Stimulated activated effector memory CD8-positive, alpha-beta T cell treated with anti-CD3 and anti-CD28 coated beads, Interleukin-12 subunit alpha, Interleukin-12 subunit beta, amount 100 ng/mL, for 72 hours (primary cell): Measurements from ENCODE around the gene SBNO2.

Experiments
- ATAC-seq: fragments of 150-1000 bp; cut with Tn5 transposase; 2 replicates; pipeline ENCODE4 v1.10.0; 2021
- DNase-seq, 2 donors: peaks; one replicate each; pipeline ENCODE4 v3.0.0; 2021 to 2022; ENCODE audit warnings: low spot score in 2 of 2
- H3K27ac Mint-ChIP-seq: one replicate; pipeline ENCODE4 v1.8.0; 2022; ENCODE audit warnings: mild to moderate bottlenecking, mixed read lengths
- H3K36me3 Mint-ChIP-seq: one replicate; pipeline ENCODE4 v1.8.0; 2022; ENCODE audit warnings: mild to moderate bottlenecking, mixed read lengths
- H3K4me1 Mint-ChIP-seq: one replicate; pipeline ENCODE4 v1.8.0; 2022; ENCODE audit warnings: mixed read lengths
- H3K4me3 Mint-ChIP-seq: one replicate; pipeline ENCODE4 v1.8.0; 2022; ENCODE audit warnings: mild to moderate bottlenecking, mixed read lengths
- H3K9me3 Mint-ChIP-seq: one replicate; pipeline ENCODE4 v1.8.0; 2022; ENCODE audit warnings: mixed read lengths

SBNO2 gene

GRCh38 chr19:1093811-1094553 is 80.1 kb downstream of the SBNO2 start:
- ATAC-seq (no peak), DNase-seq (no peak)
- H3K36me3 Mint-ChIP-seq, result peaks cover 76% of the 10 kb centered on the region
- peaks cover 62% of the 10 kb centered on the region for H3K4me1 Mint-ChIP-seq
- peak overlapping the region; percentile 94 for H3K27ac Mint-ChIP-seq
- H3K4me3 Mint-ChIP-seq, result peak overlapping the region; percentile 87
- no peaks in the 10 kb centered on the region for H3K9me3 Mint-ChIP-seq

DNA sequence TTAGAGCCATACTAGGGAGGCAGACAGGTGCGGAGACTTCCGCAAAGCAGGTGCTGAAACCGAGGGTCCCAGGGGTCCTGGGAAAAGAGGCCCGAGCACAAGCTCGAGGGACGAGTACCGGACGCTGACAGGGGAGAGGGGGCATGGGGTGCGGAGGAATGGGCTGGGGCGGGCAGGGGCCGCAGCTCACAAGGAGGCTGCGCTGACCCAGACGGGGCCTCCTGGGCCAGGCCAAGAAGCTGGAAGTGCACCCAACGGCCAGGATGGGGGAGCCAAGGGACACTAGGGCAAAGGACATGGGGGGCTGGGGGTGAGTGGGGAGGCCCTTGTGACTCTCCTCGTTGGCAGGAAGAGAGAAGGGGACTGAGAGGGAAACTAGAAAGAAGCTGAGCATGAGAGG is 80.7 kb downstream of the SBNO2 start:
- H3K36me3 Mint-ChIP-seq, result peaks cover 76% of the 10 kb centered on the region
- no peaks in the 10 kb centered on the region for H3K9me3 Mint-ChIP-seq
- H3K27ac Mint-ChIP-seq, result peak overlapping the region; percentile 94
- no peak for ATAC-seq
- H3K4me1 Mint-ChIP-seq, result peaks cover 62% of the 10 kb centered on the region
- no peak for DNase-seq
- peak overlapping the region; percentile 87 for H3K4me3 Mint-ChIP-seq

- Mint-ChIP-seq H3K27ac (peak overlapping the region; percentile 78), H3K9me3 (no peaks in the 10 kb centered on the region), H3K4me3 (peak overlapping the region; percentile 40), H3K36me3 (peaks cover 87% of the 10 kb centered on the region), H3K4me1 (peaks cover 65% of the 10 kb centered on the region)
- no peak for DNase-seq
- ATAC-seq, result no peak
These were observed 82.4 kb downstream of the SBNO2 start for GRCh38 chr19:1091544-1092175.

- H3K9me3 Mint-ChIP-seq, result no peaks in the 10 kb centered on the region
- H3K4me3 Mint-ChIP-seq, result peak overlapping the region; percentile 40
- ATAC-seq (peak; percentile 19), DNase-seq (no peak)
- H3K4me1 Mint-ChIP-seq, result peaks cover 58% of the 10 kb centered on the region
- peaks cover 95% of the 10 kb centered on the region for H3K36me3 Mint-ChIP-seq
- peak overlapping the region; percentile 78 for H3K27ac Mint-ChIP-seq
These were observed 83.1 kb downstream of the SBNO2 start for GRCh38 chr19:1090731-1091543.

GRCh38 chr19:1089891-1090290 is 84.2 kb downstream of the SBNO2 start:
- no peak for DNase-seq
- Mint-ChIP-seq H3K4me3 (no peak overlapping the region), H3K9me3 (no peaks in the 10 kb centered on the region), H3K36me3 (peaks cover 96% of the 10 kb centered on the region), H3K4me1 (peaks cover 56% of the 10 kb centered on the region), H3K27ac (peak overlapping the region; percentile 94)
- ATAC-seq, result peak; percentile 52

GRCh38 chr19:1089126-1089771 is 84.8 kb downstream of the SBNO2 start:
- Mint-ChIP-seq H3K36me3 (peaks cover 97% of the 10 kb centered on the region), H3K4me3 (no peak overlapping the region), H3K27ac (peak overlapping the region; percentile 94), H3K9me3 (no peaks in the 10 kb centered on the region), H3K4me1 (peaks cover 53% of the 10 kb centered on the region)
- DNase-seq, result no peak
- no peak for ATAC-seq

DNA sequence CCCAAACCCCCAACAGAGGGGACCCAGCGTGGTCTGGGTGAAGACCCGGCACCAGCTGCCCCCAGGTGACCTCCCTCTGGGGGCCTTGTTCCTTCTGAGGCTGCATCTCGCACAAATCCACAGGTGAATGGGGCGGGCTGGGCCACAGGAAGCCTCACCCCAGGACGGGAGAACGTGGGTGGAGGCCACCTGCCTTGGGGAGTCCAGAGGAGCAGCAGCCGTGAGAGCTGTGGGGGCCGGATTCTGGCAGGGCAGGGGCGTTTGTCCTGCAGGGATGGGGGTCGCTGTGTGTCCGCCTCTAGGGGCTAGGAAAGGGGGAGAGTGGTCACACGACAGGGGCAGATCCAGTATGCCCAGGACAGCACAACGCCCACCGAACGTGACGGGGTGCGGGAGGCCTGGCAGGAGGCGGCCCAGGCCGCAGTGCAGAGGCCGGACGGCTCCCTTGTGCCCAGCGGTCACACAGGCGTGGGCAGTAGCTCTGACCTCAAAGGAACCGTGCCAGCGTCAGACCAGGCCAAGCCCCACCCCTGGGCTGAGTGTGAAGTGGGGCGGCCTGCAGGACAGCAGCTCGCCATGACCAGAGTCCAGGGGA is 85.6 kb downstream of the SBNO2 start:
- H3K9me3 Mint-ChIP-seq, result no peaks in the 10 kb centered on the region
- peak overlapping the region; percentile 30 for H3K4me3 Mint-ChIP-seq
- ATAC-seq (peak; percentile 6), DNase-seq (no peak)
- peak overlapping the region; percentile 94 for H3K27ac Mint-ChIP-seq
- H3K36me3 Mint-ChIP-seq, result peaks cover 100% of the 10 kb centered on the region
- peaks cover 48% of the 10 kb centered on the region for H3K4me1 Mint-ChIP-seq

DNA sequence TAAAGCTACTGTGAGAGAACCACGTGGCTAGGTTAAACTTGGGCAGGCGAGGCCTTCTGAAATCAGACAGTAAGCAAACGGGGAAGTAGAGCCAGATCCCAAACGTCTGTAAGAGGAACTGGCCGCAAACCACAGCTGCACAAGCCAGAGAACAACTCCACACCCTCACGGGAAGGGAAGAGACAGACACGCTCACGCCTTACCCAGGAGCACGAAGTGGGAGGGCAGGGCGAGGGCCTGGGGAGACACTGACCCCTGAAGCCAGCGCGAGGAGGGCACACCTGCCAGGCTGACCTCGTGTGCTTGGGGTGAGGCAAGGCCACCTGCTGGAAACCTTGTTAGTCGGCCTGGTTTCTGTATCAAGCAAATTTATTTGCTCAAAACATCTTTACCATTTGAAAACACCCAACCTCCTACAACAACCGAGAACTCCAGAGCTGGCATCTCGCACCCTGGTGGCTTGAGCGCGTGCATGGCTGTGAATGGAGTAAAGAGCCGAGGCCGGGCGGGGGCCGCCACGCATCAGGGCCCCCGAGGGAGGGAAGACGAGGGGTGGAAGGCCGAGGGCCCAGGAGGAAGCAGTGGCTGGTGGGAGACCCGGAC is 86.2 kb downstream of the SBNO2 start:
- no peak for DNase-seq
- ATAC-seq, result peak; percentile 27
- peaks cover 44% of the 10 kb centered on the region for H3K4me1 Mint-ChIP-seq
- H3K27ac Mint-ChIP-seq, result peak overlapping the region; percentile 94
- peak overlapping the region; percentile 30 for H3K4me3 Mint-ChIP-seq
- no peaks in the 10 kb centered on the region for H3K9me3 Mint-ChIP-seq
- peaks cover 100% of the 10 kb centered on the region for H3K36me3 Mint-ChIP-seq

GRCh38 chr19:1086613-1087012 is 87.5 kb downstream of the SBNO2 start:
- Mint-ChIP-seq H3K36me3 (peaks cover 100% of the 10 kb centered on the region), H3K4me1 (peaks cover 46% of the 10 kb centered on the region), H3K4me3 (no peak overlapping the region), H3K27ac (peak overlapping the region; percentile 94), H3K9me3 (no peaks in the 10 kb centered on the region)
- DNase-seq, result no peak
- ATAC-seq, result no peak

- Mint-ChIP-seq H3K9me3 (no peaks in the 10 kb centered on the region), H3K4me3 (no peak overlapping the region), H3K27ac (peak overlapping the region; percentile 94), H3K4me1 (peaks cover 48% of the 10 kb centered on the region), H3K36me3 (peaks cover 100% of the 10 kb centered on the region)
- DNase-seq, result no peak
- ATAC-seq, result no peak
These were observed 88.2 kb downstream of the SBNO2 start for GRCh38 chr19:1085676-1086442.

- Mint-ChIP-seq H3K36me3 (peaks cover 100% of the 10 kb centered on the region), H3K9me3 (no peaks in the 10 kb centered on the region), H3K4me1 (peaks cover 48% of the 10 kb centered on the region), H3K27ac (peak overlapping the region; percentile 94), H3K4me3 (no peak overlapping the region)
- DNase-seq (no peak), ATAC-seq (no peak)
These were observed 88.9 kb downstream of the SBNO2 start for GRCh38 chr19:1085053-1085658.

DNA sequence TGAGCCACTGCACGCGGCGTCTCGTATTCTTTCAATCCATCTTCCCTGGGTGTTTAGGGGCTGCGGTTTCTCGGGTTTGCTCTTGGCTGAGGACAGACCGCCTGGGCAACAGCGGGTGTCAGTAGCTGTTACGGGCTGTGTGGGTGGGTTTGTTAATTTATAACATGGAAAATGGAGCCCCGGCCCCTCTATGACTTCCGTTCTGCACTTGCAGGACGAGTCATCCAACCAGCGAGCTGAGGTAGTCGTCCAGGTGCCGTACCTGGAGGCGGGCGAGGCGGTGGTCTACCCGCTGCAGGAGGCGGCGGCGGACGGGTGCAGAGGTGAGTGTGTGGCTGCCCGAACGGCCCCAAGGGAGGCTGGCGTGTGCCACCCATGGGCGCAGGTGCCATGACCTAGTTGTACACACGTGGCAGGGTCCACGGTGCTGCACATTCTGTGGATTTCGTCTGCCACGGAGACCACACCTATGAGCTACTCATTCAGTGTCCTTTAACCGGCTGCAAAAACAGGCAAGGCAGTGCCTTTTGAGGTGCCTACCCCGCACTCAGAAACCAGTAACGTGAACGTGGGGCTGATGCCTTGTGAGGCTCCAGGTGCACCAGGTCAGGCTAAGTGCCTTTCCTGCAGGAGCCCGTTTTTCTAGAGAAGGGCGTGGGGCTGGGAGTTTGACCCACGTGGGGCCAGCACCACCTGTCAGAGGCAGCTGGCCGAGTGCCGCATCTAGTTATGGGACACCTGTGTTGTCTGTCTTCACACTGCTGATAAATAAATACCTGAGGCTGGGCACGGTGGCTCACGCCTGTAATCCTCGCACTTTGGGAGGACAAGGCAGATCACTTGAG is 89.8 kb downstream of the SBNO2 start:
- H3K9me3 Mint-ChIP-seq, result no peaks in the 10 kb centered on the region
- H3K4me1 Mint-ChIP-seq, result peaks cover 45% of the 10 kb centered on the region
- peaks cover 100% of the 10 kb centered on the region for H3K36me3 Mint-ChIP-seq

More for the DNA sequence above, 89.8 kb downstream of the SBNO2 start:
- no peak overlapping the region for H3K4me3 Mint-ChIP-seq
- H3K27ac Mint-ChIP-seq, result peak overlapping the region; percentile 94
- DNase-seq, result no peak
- ATAC-seq, result no peak
